Measurements from ENCODE around the gene CA5A. TPM values are rescaled to one million over a fixed set of nuclear protein-coding genes. Genes with fewer than 3 reads are reported as not detected.

CA5A gene
- total and polyA plus RNA-seq, 2 of the 13 experiments (the other 11 are each of a cell fraction or from before 2014, with no cell fraction given) = 66.8 to 106 TPM

DNA sequence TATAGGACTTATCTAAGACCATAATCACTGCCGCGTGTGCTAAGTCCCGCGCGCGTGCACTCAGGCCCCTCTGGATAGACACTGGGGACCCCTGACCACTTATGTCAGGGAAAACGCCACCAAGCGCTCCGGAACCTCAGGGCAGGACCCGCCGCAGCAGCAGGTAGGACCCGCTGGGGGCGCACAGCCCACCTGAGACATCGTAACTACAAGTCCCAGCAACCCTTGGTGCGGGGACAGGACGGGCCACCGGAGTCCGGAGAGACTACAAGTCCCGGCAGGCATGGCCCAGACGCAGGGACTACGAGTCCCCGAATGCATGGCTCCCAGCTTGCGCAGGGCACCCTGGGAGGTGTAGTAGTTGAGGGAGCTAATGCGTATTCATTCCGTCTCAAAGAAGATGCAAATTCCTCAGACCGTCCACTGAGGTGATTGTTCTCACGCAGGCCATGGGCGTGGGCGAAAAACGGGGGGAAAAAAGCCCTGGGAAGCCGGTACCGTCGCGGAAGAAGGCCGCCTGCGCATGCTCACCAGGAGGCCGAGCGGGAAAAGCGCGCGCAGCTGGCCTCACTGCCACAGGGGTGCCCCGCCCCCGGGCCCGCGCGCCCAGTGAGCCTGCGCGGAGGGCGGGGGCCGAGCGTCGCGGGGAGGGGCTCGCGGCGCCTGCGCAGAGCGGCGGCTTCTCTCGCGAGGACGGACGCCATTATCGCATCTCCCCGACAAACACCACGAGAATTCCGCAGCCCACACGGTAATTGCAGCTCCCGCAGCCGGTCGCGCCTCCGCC lies 14.6 kb upstream of the CA5A start, which contains the start of gene BANP (continued):
- TF ChIP-seq ZNF780A (CRISPR knock-in tag; IDR thresholded peaks at IDR 0.05) (no peak), HOXA9 (CRISPR knock-in tag; IDR thresholded peaks at IDR 0.05; ENCODE audit: borderline replicate concordance) (no peak), ZNF207 (IDR thresholded peaks at IDR 0.05; ENCODE audit: borderline replicate concordance) (no peak), KDM1A (CRISPR knock-in tag; IDR thresholded peaks at IDR 0.05) (no peak), ZHX1 (CRISPR knock-in tag; IDR thresholded peaks at IDR 0.05; ENCODE audit: low read depth) (peak; percentile 79), CCDC6 (CRISPR knock-in tag; IDR thresholded peaks at IDR 0.05) (no peak), ATF5 (CRISPR knock-in tag; IDR thresholded peaks at IDR 0.05; ENCODE audit: low read depth) (no peak), FLYWCH1 (CRISPR knock-in tag; IDR thresholded peaks at IDR 0.05) (no peak), SRSF4 (IDR thresholded peaks at IDR 0.05; ENCODE audit: low read depth, low read length, poor library complexity, severe bottlenecking) (no peak), EZH2 (conservative IDR thresholded peaks at IDR 0.05; ENCODE audit: low read depth, low read length) (no peak), ZMYM2 (CRISPR knock-in tag; IDR thresholded peaks at IDR 0.05) (0 out of 2 replicates have a peak, but pooled peaks have one; percentile 39), IKZF5 (CRISPR knock-in tag; IDR thresholded peaks at IDR 0.05) (peak; percentile 89; the same call in 1 of the 2 replicates), ARID4A (CRISPR knock-in tag; IDR thresholded peaks at IDR 0.05; ENCODE audit: borderline replicate concordance) (peak; percentile 89; the same call in 1 of the 2 replicates), ZBTB33 (CRISPR knock-in tag; IDR thresholded peaks at IDR 0.05) (peak; percentile 99), KLF13 (CRISPR knock-in tag; IDR thresholded peaks at IDR 0.05) (0 out of 2 replicates have a peak, but pooled peaks have one; percentile 24), ZNF720 (CRISPR knock-in tag; IDR thresholded peaks at IDR 0.05) (peak; percentile 26; the same call in 1 of the 2 replicates)
- TF ChIP-seq, protein P1, sequence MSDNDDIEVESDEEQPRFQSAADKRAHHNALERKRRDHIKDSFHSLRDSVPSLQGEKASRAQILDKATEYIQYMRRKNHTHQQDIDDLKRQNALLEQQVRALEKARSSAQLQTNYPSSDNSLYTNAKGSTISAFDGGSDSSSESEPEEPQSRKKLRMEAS (IDR thresholded peaks at IDR 0.05) = peak; percentile 74; the same call in 1 of the 2 replicates
